ENCODE results near the gene FAAP20.

FAAP20 gene

DNA sequence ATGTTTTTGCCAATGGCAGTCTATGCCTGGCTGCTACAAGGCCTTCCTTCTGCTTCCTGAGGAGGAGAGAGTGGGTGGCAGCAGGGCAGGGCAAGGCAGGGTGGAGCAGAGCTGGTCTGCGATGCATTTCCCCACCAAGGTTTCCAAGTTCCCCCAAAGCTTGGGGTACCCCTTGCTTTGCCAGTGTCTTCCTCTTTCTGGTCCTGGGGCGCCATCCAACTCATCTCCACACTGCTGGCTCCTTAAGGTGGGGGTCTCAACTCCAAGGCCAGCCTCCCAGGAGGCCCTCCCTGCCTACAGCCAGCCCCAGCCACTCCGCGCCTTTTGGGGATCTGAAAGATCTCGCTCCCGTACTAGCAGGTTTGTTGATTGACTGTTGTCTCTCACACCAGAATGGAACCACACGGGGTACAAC is 29.6 kb upstream of the FAAP20 start:
- Mint-ChIP-seq H3K4me3 (peak overlapping the region in 2 of 3 experiments; percentile 14 to 54), H3K27ac (no peak overlapping the region), H3K9me3 (no peaks in the 10 kb centered on the region), H3K27me3 (ENCODE audit: low read depth) (no peaks in the 10 kb centered on the region), H3K36me3 (ENCODE audit: low read depth) (no peaks in the 10 kb centered on the region), H3K4me1 (peaks cover 5% of the 10 kb centered on the region)
- TF ChIP-seq, protein P1, sequence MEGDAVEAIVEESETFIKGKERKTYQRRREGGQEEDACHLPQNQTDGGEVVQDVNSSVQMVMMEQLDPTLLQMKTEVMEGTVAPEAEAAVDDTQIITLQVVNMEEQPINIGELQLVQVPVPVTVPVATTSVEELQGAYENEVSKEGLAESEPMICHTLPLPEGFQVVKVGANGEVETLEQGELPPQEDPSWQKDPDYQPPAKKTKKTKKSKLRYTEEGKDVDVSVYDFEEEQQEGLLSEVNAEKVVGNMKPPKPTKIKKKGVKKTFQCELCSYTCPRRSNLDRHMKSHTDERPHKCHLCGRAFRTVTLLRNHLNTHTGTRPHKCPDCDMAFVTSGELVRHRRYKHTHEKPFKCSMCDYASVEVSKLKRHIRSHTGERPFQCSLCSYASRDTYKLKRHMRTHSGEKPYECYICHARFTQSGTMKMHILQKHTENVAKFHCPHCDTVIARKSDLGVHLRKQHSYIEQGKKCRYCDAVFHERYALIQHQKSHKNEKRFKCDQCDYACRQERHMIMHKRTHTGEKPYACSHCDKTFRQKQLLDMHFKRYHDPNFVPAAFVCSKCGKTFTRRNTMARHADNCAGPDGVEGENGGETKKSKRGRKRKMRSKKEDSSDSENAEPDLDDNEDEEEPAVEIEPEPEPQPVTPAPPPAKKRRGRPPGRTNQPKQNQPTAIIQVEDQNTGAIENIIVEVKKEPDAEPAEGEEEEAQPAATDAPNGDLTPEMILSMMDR (IDR thresholded peaks at IDR 0.05; ENCODE audit: unreplicated experiment in 3 of 3) = no peak

DNA sequence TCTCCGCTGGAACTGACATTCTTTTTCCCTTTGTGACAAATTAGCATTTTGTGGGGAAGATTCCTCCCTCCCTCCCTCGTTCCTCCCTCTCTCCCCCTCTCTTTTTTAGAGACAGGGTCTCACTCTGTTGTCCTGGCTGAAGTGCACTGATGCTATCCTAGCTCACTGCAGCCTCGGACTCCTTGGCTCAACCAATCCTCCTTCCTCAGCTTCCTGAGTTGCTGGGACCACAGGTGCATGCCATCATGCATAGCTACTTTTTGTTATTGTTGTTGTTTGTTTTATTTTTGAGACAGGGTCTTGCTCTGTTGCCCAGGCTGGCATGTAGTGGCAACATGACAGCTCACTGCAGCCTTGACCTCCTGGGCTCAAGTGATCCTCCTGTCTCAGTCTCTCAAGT is 26.7 kb upstream of the FAAP20 start:
- H3K27me3 Mint-ChIP-seq (ENCODE audit: low read depth) = no peaks in the 10 kb centered on the region
- no peaks in the 10 kb centered on the region for H3K9me3 Mint-ChIP-seq
- H3K27ac Mint-ChIP-seq = no peak overlapping the region
- TF ChIP-seq, protein P1 (IDR thresholded peaks at IDR 0.05; ENCODE audit: unreplicated experiment in 3 of 3) = no peak
- H3K4me3 Mint-ChIP-seq = no peak overlapping the region
- H3K4me1 Mint-ChIP-seq = peaks cover 9% of the 10 kb centered on the region
- H3K36me3 Mint-ChIP-seq (ENCODE audit: low read depth) = no peaks in the 10 kb centered on the region

DNA sequence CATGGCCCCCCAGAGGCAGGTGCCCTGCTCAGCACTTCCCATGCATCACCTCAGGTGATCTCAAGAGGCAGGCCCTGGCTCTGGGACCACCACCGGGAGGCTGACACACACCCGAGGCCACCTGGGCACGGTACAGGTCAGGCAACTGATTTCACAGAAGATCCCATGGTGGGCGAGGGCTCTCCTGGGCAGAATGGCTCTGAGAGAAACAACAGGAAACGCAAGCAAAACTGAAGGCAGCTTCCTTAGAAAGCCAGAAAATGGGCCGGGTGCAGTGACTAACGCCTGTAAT is 22.1 kb upstream of the FAAP20 start:
- Mint-ChIP-seq H3K36me3 (ENCODE audit: low read depth) (no peaks in the 10 kb centered on the region), H3K27ac (no peak overlapping the region), H3K27me3 (ENCODE audit: low read depth) (no peaks in the 10 kb centered on the region), H3K4me3 (no peak overlapping the region), H3K4me1 (peaks cover 26% of the 10 kb centered on the region), H3K9me3 (no peaks in the 10 kb centered on the region)
- TF ChIP-seq, protein P1 (IDR thresholded peaks at IDR 0.05; ENCODE audit: unreplicated experiment in 3 of 3) = no peak

DNA sequence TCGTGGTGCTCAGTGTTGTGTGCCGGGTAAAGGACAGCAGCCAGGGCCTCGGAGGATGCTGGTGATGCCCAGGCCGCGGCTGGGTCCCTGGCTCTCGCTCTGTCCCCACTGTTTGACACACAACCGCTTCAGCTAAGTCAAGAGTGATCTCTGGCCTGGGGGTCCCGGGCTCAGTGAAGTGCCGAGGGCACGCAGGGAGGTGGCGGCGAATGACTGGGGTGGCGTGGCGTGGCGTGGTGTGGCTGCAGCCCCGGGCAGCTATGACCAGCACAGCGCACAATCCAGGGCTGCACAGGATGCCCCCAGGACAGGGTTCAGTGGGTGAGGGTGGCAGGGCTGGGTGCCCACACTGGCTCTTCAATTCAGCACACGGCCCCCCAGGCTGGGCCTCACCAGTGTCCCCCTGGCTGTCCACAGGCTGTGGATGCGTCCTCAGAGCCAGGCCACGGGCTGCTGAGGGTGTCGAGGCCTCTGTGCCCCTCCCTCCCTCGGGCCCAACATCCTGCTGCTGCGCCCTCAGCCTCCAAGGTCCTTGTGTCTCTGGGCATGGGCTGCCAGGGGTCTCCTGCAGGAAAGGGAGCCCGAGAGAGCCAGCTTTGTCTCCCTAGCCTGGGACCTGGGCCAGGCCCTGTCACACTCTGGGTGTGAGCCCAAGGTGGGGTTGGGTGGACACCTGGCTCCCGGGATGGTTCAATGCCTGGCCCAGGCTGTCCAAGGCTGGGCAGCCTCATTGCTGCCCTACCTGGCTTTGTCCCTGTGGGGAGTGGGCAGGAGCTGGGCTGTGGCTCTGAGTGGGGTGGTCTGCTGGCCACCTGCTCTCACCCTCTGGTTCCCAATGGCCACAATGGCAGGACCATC is 21.6 kb upstream of the FAAP20 start:
- TF ChIP-seq, protein P1 (IDR thresholded peaks at IDR 0.05; ENCODE audit: unreplicated experiment in 3 of 3) = no peak
- Mint-ChIP-seq H3K27ac (peak overlapping the region in 1 of 3 experiments; percentile 35), H3K4me3 (no peak overlapping the region), H3K36me3 (ENCODE audit: low read depth) (no peaks in the 10 kb centered on the region), H3K27me3 (ENCODE audit: low read depth) (no peaks in the 10 kb centered on the region), H3K4me1 (peaks cover 26% of the 10 kb centered on the region), H3K9me3 (no peaks in the 10 kb centered on the region)

DNA sequence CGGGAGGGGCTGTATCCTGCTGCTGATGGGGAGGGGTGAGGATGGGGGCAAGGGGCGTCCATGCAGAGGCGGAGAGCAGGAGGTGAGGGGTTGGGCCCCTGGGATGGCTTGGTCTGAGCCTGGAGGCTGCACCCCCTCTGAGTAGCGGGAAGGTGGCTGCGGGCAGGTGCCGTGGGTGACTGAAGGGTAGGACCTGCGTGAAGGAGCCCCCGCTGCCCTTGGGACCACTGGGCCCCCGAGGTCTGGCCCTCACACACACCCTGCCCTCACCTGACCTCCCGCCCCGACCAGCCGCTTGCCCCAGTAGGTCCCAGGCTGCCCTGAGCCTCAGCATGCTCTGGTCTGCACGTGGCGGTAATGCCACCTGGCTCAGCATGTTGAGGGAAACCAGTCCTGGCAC is 20.8 kb upstream of the FAAP20 start:
- H3K27ac Mint-ChIP-seq = no peak overlapping the region
- no peak overlapping the region for H3K4me3 Mint-ChIP-seq
- no peaks in the 10 kb centered on the region for H3K27me3 Mint-ChIP-seq (ENCODE audit: low read depth)
- TF ChIP-seq, protein P1 (IDR thresholded peaks at IDR 0.05; ENCODE audit: unreplicated experiment in 3 of 3) = no peak
- H3K36me3 Mint-ChIP-seq (ENCODE audit: low read depth) = no peaks in the 10 kb centered on the region
- H3K4me1 Mint-ChIP-seq = peaks cover 26% of the 10 kb centered on the region
- no peaks in the 10 kb centered on the region for H3K9me3 Mint-ChIP-seq

All from nephron (organoid).